Hippocampal formation (tissue), 2 donors: ENCODE results near the gene ADAMTS8.

Experiments
- DNase-seq, 2 donors: peaks; one replicate each; lab custom pipeline; 2025; lab: John Stamatoyannopoulos, UW

ADAMTS8 gene

GRCh38 chr11:130396965-130397364 is 31.4 kb downstream of the ADAMTS8 start:
- DNase-seq = no peak

GRCh38 chr11:130394615-130395014 is 33.8 kb downstream of the ADAMTS8 start:
- no peak for DNase-seq

DNA sequence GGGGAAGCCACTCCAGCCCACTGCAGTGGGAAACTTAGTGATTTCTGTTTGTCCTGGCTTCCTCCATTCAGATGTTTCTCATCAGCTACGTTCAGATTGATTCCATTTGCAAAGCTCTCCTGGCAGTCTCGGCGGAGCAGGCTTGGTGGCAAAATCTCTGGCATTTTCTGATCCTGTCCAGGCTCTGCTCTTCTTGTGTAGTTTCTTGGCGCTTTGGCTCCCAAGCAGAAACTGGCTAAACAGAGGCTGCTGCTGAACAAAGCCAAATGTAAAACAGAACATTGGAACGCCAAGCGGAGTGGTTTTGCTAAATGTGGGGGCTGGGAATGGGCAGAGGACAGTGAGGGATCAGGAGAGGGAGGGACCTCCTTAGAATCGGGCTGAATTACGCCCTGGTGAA is 36.7 kb downstream of the ADAMTS8 start:
- DNase-seq = no peak

DNA sequence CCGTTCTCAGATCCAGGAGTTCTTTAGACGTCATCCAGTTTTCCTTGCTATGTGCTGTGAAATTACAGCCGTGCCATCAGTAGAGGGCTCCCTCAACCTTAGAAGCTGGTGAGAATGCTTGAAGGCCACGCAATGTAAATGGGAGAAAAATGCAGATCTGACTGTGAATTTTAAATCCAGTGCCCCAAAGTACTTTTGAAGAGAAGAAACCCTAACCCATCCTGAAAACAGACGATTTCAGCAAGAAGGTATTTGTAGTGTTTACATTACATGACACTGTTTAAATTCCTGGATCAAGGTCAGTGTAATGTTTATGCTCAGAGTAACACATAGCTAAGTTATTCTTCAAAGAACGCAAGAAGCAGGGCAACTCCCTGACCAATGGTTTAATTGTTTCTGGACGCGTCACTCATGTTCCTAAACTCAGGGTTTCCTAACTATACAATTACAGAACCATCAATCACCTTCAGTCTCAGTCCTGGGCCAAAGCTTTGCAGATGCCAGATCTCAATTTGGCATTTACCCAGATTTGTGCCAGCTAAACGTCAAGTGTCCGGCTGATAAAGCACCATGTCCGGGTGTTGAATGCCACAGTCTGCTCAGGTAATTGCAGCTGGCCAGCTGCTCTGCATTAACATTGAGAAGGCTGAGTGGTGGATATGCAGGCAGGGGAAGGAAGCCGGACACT is 38.2 kb downstream of the ADAMTS8 start:
- peak; percentile 43 to 63 for DNase-seq

DNA sequence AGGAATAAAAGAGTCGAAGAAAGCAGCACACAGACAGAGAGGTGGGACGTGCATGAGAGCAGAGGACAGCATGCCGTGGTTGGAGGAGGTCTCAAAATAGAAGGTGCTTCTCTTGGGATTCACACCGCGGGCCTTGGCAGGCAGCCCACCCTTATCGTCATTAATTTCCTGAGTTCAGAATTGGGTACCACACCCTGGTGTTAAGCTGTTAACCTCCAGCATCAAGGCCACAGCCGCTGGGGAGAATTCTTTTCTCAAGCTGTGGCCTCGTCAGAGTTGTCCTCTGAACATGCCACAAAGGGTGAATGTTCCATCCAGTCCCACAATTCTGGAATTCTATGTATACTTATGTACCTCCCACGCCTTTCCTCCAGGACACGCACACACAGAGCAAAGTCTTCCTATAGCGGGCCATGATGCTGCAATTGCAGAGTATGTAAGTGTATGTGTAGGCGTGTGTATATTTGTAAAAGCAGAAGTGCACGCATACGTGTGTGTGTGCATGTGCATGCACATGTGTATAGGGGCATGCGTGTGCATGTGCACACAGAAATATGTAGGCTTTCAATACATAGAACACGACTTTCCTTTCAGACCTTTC is 39.0 kb downstream of the ADAMTS8 start:
- no peak for DNase-seq

DNA sequence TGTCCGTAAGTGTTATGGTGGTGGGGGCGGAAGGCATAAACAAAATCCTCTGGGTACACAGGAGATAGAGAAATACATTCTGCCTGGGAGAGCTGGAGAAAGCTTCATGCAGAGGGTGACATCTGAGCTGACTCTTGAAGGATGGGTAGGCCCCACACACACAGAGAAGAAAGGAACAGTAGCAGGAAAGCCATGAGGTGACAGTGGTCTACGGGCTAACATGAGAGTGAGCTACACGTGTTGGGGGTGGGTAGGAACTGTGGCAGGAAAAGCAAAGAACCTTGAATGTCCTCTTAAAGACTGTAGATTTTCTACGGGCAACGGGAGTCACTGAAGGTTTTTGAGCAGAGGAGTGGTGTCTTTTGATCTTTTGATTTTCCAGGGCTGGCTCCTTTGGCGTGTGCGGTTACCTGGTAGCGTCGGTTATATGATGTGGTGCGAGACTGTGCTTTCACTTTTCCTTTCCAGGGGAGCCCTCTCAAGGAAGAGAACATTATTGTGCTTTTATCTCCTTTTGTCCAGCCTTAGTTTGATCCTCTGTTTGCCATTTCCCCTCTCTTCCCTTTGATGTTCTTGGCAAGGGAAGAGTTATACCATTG is 39.7 kb downstream of the ADAMTS8 start:
- DNase-seq = no peak

GRCh38 chr11:130386056-130386455 is 42.4 kb downstream of the ADAMTS8 start:
- DNase-seq = no peak

DNA sequence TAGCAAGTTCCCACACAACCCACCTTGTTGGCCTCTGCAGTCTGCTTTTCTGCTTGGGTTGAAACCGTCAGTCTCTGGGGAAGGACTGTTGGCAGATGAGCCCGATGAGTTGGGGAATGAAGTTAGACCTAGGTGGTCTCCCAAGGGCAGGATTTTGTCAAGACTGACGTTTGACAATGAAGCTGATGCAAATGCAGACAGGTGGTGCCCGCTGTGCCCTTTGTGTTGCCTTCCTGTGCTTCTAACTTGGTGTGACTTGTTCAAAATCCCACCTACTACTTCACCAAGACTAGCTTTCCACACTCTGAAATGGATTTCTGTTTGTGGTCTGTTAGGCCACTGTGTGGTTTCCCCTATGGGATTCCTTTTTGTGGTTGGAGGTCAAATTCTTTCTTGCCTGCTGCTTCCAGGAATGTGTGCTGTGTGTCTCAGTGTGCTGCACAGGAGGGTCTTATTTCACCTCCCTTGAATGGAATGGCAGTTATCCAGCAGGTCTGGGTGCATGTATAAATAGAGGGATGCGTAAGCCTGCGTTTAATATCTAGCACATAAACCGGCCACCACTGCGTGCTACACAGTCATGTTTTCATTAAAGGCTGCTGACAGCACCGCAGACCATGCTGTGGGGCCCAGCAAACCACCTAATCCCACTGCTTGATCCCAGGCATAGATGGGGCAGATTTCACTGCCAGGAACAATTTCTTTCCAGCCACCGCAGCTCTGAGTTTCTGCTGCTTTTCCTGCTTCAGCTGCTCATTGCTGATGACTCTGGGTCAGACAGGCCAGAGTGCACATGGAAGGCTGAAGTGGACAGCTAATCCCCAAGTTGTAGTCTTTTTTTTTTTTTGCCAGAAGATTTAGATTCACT is 44.8 kb downstream of the ADAMTS8 start:
- no peak for DNase-seq

DNA sequence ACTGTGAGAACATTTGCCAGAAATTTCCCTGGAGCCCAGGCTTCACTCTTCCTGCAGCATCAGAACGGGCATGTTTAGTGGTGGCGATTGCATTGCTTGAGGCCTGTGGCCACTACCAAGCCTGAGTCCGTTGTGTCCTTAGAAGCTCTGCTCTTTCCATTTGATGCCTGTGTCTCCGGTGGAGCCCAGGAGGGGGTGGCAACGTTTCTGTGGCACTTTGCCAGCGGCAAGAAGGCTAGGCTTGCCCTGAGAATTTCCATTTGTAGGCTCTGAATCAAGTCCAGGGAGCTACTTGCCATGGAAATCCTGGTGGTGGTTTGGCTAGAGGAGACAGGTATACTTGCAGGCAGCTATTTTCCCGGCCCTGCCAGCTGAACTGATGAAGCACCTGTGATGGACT is 47.1 kb downstream of the ADAMTS8 start:
- DNase-seq = no peak

DNA sequence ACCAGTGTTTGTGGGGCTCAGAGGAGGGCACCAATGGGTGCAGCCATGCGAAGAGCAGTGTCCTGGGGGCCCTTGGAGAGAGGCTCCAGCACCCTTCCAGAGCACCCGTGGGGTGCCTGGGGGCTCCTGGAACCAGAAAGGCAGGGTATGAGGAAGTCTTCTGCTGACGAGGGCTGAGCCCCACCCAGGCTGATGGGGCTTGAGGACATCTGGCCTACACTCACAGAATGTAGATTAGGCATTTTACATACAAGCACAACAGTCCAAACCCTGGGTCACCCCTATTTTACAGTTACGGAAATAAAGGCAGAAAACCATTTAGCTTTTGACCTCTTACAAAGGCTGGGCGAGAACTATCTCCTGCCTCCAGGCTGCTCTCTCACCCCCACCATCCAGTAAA is 47.6 kb downstream of the ADAMTS8 start:
- DNase-seq = no peak

GRCh38 chr11:130379276-130379675 is 49.1 kb downstream of the ADAMTS8 start:
- DNase-seq = no peak

DNA sequence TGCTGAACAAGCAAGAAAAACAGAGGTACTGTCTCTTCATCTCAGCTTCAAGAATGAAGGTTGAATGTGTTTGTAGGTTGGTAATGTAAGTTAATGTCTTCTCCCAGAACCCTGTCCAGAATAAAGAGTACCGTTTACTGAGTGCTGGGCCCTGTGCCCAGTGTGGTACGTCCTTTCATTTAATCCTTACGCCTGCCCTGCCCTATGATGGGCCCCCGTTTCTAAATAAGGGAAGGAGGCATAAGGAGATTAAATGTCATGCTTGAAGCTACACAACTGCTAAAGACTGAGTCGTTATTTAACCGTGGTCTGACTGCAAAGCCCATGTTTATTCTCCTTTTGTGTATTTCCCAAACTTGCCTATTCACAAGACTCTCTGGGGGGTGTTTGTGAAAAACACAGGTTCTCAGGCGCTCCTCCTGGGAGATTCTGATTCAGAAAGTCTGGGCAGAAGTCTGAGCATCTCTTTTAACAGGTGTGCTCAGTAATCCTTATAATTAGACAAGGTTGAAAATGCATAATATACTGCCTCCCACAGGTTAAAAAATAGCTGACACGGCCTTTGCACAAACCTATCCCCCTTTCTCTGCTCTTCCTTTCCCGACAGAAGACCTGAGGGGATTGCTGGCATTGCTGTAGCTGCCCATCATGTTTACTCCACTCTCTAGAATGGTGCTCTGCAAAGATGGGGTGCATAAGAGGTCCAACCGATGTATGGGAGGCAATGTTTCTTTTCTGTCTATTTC is 57.4 kb downstream of the ADAMTS8 start:
- no peak for DNase-seq

DNA sequence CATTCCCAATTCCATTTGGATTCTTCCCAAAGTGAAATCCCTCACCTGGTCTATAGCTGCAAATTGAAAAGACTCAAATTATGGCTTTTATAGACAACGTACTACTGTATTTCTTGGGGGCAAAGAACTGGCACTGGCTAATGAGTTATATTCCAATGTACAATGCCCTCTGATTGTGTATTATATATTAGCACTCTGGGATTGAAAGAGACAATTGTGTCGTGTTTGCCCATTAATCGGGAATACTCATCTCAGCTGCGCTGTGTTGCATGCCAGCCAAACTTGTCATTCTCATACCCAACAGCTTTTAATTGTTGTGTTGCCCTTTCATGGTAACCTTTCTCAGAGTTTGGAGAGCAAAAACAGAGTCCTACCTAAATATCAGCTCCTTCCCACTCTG is 58.7 kb downstream of the ADAMTS8 start:
- DNase-seq = peak in 1 of 2 donors; percentile 84

DNA sequence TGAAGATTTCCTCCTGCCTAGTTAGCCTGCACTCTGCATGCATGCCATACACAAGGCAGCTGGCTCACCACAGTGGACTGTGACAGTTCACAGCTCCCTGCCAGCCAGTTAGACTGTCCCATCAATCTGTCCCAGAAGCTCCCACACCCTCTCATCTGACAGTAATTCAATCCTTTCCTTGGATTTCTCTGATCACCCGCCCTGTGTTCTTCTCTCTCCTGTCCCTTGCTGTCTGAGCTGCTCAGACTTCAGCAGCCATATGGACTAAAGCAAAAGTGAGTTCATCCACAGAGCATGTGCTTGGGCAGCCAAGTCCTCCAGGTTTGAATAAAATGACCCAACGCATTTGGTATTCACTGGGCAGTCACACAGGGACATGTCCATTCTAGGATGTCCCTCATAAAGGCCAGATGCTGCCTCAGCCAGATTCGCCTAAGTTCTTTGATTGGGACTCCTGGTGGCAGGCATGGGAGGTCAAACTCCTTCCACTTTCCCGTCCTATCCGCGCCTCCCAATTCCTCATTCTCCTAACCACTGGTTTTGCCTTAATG is 59.2 kb downstream of the ADAMTS8 start:
- peak; percentile 44 to 76 for DNase-seq

DNA sequence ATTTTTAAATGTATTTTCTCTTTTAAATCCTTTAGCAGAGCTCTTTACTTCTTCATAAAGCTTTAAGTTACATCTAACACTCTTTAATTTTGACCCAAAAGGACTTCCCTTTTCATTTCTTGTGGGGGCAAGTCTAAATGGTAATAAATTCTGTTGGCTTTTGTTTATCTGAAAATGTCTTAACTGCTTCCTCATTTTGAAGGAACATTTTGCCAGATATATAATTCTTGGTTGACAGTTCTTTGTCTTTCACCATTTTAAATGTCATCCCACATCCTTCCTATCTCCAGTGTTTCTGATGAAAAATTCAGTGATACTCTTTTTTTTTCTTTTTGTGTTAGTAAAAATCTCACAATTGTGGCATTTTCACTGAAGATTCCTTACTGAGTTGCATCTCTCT is 69.0 kb downstream of the ADAMTS8 start:
- DNase-seq = no peak

GRCh38 chr11:130358398-130358797 is 70.0 kb downstream of the ADAMTS8 start:
- no peak for DNase-seq
